PC-9 (cell line): ENCODE data around the gene KRABD2.
"Not testable (repeated sequence)": the region's sequence is repeated elsewhere in the genome, so short reads cannot be mapped to it uniquely, and the experiment has no call there.

Experiments
- CTCF ChIP-seq: fragments of 200-600 bp; sonication (generic); conservative IDR thresholded peaks from 2 replicates; pipeline ENCODE4 v1.6.1; 2017; ENCODE audit warnings: mixed run types, antibody characterized with exemption, mild to moderate bottlenecking, moderate library complexity
- EZH2 ChIP-seq: fragments of 200-600 bp; sonication (generic); IDR thresholded peaks from 2 replicates; pipeline ENCODE4 v1.8.0; 2017; ENCODE audit warnings: antibody characterized with exemption, low read depth

- TF ChIP-seq CTCF, EZH2: not testable (repeated sequence)
These were observed 1.6 kb upstream of the KRABD2 start for GRCh38 chr17:8378117-8378516.
